HCT116 (cell line): Measurements from ENCODE around the gene USP21. TPM values are rescaled to one million over a fixed set of nuclear protein-coding genes. Genes with fewer than 3 reads are reported as not detected.

ENCODE experiments used
- ATAC-seq: fragments of 200-7000 bp; cut with Tn5 transposase; 2 replicates; pipeline ENCODE4 v1.9.1; 2020; ENCODE audit warnings: mild to moderate bottlenecking, moderate library complexity
- BruUV-seq: library from RNA; stranded (reverse); fragments of 400-500 nt; replicated peaks from 2 replicates; lab custom pipeline; 2021; lab: Mats Ljungman, UMichigan
- CTCF ChIA-PET: fragments of 300-600 bp; sonication (Branson Sonifier 250); formaldehyde crosslinking; loops from one replicate; lab custom pipeline; 2021; ENCODE audit warnings: antibody characterized with exemption; lab: Charles Lee
- POLR2A ChIA-PET: fragments of 300-600, 350-600 bp; sonication (Branson Sonifier 250); formaldehyde crosslinking; loops from one replicate; lab custom pipeline; 2021; ENCODE audit warnings: antibody characterized with exemption; lab: Charles Lee
- RAD21 ChIA-PET, 2 experiments: fragments of 300-600 bp; sonication (Branson Sonifier 250); formaldehyde crosslinking; loops; one replicate each; lab custom pipeline; 2023; ENCODE audit warnings: low total read pairs in 2 of 2; ENCODE audit not compliant: uncharacterized antibody in 2 of 2, unreplicated experiment in 2 of 2, low non-redundant PET in 1 of 2; lab: Charles Lee
- DNase-seq: peaks from one replicate; pipeline ENCODE4 v3.0.0-alpha.2; 2010; ENCODE audit warnings: low read depth, low spot score
- H2AFZ ChIP-seq: fragments of 200-600 bp; shearing (Covaris generic), sonication (generic); 2 replicates; pipeline ENCODE4 v1.6.1; 2017; ENCODE audit warnings: low read depth, mixed run types, mixed read lengths, antibody characterized with exemption, low read length; ENCODE audit not compliant: poor library complexity, severe bottlenecking
- H3K27ac ChIP-seq: 2 replicates; pipeline ENCODE4 v1.5.1; 2012; ENCODE audit warnings: low read depth, low read length
- H3K27me3 ChIP-seq: fragments of 200-600 bp; sonication (generic); 2 replicates; pipeline ENCODE4 v1.6.1; 2016; ENCODE audit warnings: mixed run types, low read length, mixed read lengths; ENCODE audit not compliant: insufficient read depth
- H3K36me3 ChIP-seq, 2 experiments: fragments of 200-500 bp in 1 of 2; fragments of 200-600 bp in 1 of 2; sonication (Bioruptor generic) in 1 of 2; sonication (generic) in 1 of 2; 2 replicates each; pipeline versions ENCODE4 v1.5.1 to v1.6.1; 2014 to 2016; ENCODE audit warnings: low read length in 2 of 2, inconsistent platforms in 1 of 2, mixed read lengths in 1 of 2, mixed run types in 1 of 2; ENCODE audit not compliant: insufficient read depth in 2 of 2, control insufficient read depth in 1 of 2
- H3K4me1 ChIP-seq, 2 experiments: fragments of 200-600 bp in 1 of 2; sonication (generic) in 1 of 2; 2 replicates each; pipeline versions ENCODE4 v1.5.1 to v1.6.1; 2012 to 2017; ENCODE audit warnings: low read length in 2 of 2, inconsistent platforms in 1 of 2, mild to moderate bottlenecking in 1 of 2, mixed read lengths in 1 of 2, mixed run types in 1 of 2, moderate library complexity in 1 of 2; ENCODE audit not compliant: insufficient read depth in 2 of 2, control insufficient read depth in 1 of 2
- H3K4me2 ChIP-seq: fragments of 200-600 bp; sonication (generic); 2 replicates; pipeline ENCODE4 v1.6.1; 2017; ENCODE audit warnings: mixed run types, low read length, mixed read lengths
- H3K4me3 ChIP-seq, 2 experiments: fragments of 200-600 bp in 1 of 2; sonication (generic) in 1 of 2; replicated peaks in 1 of 2; 2 replicates each; pipeline ENCODE4 v1.5.1; 2011 to 2016; ENCODE audit warnings: low read length in 2 of 2, control low read depth in 1 of 2, low read depth in 1 of 2, mild to moderate bottlenecking in 1 of 2, mixed read lengths in 1 of 2, mixed run types in 1 of 2
- H3K79me2 ChIP-seq: fragments of 200-600 bp; sonication (generic); 2 replicates; pipeline ENCODE4 v1.6.1; 2017; ENCODE audit warnings: mild to moderate bottlenecking, mixed run types, low read length, moderate library complexity, mixed read lengths; ENCODE audit not compliant: insufficient read depth
- H3K9ac ChIP-seq: fragments of 200-600 bp; sonication (generic); 2 replicates; pipeline ENCODE4 v1.6.1; 2016; ENCODE audit warnings: low read length, mixed read lengths
- H3K9me2 ChIP-seq: fragments of 200-600 bp; sonication (generic), shearing (Covaris generic); 2 replicates; pipeline ENCODE4 v1.6.1; 2017; ENCODE audit warnings: mixed run types, mild to moderate bottlenecking, moderate library complexity; ENCODE audit not compliant: insufficient read depth
- H3K9me3 ChIP-seq, 2 experiments: fragments of 200-500 bp in 1 of 2; fragments of 200-600 bp in 1 of 2; sonication (Bioruptor generic) in 1 of 2; sonication (generic) in 1 of 2; 2 replicates each; pipeline ENCODE4 v1.6.1; 2014 to 2017; ENCODE audit warnings: low read length in 2 of 2, mixed read lengths in 2 of 2, inconsistent platforms in 1 of 2, low read depth in 1 of 2, mild to moderate bottlenecking in 1 of 2, mixed run types in 1 of 2, moderate library complexity in 1 of 2; ENCODE audit not compliant: control insufficient read depth in 1 of 2, insufficient read depth in 1 of 2
- H4K20me1 ChIP-seq: fragments of 200-600 bp; sonication (generic), shearing (Covaris generic); 2 replicates; pipeline ENCODE4 v1.6.1; 2017; ENCODE audit warnings: mixed run types, mild to moderate bottlenecking, moderate library complexity; ENCODE audit not compliant: insufficient read depth
- JUND ChIP-seq: IDR thresholded peaks from 2 replicates; pipeline ENCODE4 v1.6.1; 2012
- POLR2A ChIP-seq: IDR thresholded peaks from 2 replicates; pipeline ENCODE4 v1.7.0; 2011; ENCODE audit warnings: borderline replicate concordance; ENCODE audit not compliant: insufficient read depth, insufficient read length; ENCODE audit errors: extremely low read depth
- REST ChIP-seq: IDR thresholded peaks from 2 replicates; pipeline ENCODE4 v1.6.1; 2012; ENCODE audit warnings: low read depth
- YY1 ChIP-seq: IDR thresholded peaks from 2 replicates; pipeline ENCODE4 v1.6.1; 2011; ENCODE audit warnings: low read length, low read depth, moderate library complexity, mild to moderate bottlenecking; ENCODE audit not compliant: insufficient replicate concordance; ENCODE audit errors: extremely low read depth
- ZFX ChIP-seq: fragments of 450-650 bp; IDR thresholded peaks from 2 replicates; pipeline ENCODE4 v1.6.1; 2017
- intact Hi-C: fragments of 100-400 bp; cut with micrococcal nuclease; formaldehyde crosslinking; loops from 2 replicates; pipeline ENCODE4 v1.10.0; 2022
- total RNA-seq: library from RNA; stranded (reverse); gene quantifications from one replicate; pipeline ENCODE4 v1.2.1, GENCODE V29; 2021; ENCODE audit not compliant: unreplicated experiment
- TF ChIP-seq, protein P1 (sequence below), 3 experiments: fragments of 200-600 bp in 1 of 3; sonication (generic) in 1 of 3; IDR thresholded peaks in 2 of 3; conservative IDR thresholded peaks in 1 of 3; 2 replicates each; pipeline ENCODE4 v1.5.1; 2012 to 2017; ENCODE audit warnings: low read depth in 2 of 3, low read length in 2 of 3, antibody characterized with exemption in 1 of 3, borderline replicate concordance in 1 of 3, control low read depth in 1 of 3, mild to moderate bottlenecking in 1 of 3, mixed read lengths in 1 of 3, mixed run types in 1 of 3, moderate library complexity in 1 of 3; ENCODE audit not compliant: insufficient read depth in 1 of 3
- TF ChIP-seq, protein P2 (sequence below): IDR thresholded peaks from 2 replicates; pipeline ENCODE4 v1.6.1; 2012

The USP21 gene
- total RNA-seq, 1 experiment from 2014 or later: 22.1 TPM

- ChIA-PET CTCF (interaction anchor here (2.1 kb wide), 1 partner anchor 10 kb away, joined by 9 read pairs; the partner anchor contains the start of gene PPOX), RAD21 (interaction anchor here in 1 of 2 experiments (0.6 kb wide), 1 partner anchor 198 kb away, joined by 7 read pairs; no protein-coding TSS in a partner anchor), POLR2A (interaction anchor here (0.6 to 1.5 kb wide), 3 partner anchors 11 to 131 kb away, joined by 3 to 8 read pairs (median 3); partner anchors contain the start of genes NDUFS2, PPOX and USF1)
- no peaks in the 10 kb centered on the region for H3K27me3 ChIP-seq
- peak overlapping the region; percentile 57; the same call in 1 of the 2 replicates for H3K27ac ChIP-seq
- H3K9me2 ChIP-seq: no peaks in the 10 kb centered on the region
- peak overlapping the region; percentile 89 for H3K4me2 ChIP-seq
- H3K9me3 ChIP-seq: no peaks in the 10 kb centered on the region
- DNase-seq (no peak), ATAC-seq (no peak)
- peaks cover 17% of the 10 kb centered on the region for H3K79me2 ChIP-seq
- H3K4me3 ChIP-seq: peak overlapping the region; percentile 90 to 93
- peaks cover 21 to 28% of the 10 kb centered on the region in 2 experiments; a peak in 3 of 4 replicates for H3K36me3 ChIP-seq
- H2AFZ ChIP-seq: no peak overlapping the region
- peaks cover 10 to 19% of the 10 kb centered on the region in 2 experiments; a peak in 3 of 4 replicates for H3K4me1 ChIP-seq
- BruUV-seq: no TSS peak
- TF ChIP-seq REST (no peak), POLR2A (no peak), YY1 (no peak), ZFX (no peak), JUND (no peak)
- TF ChIP-seq, protein P1, sequence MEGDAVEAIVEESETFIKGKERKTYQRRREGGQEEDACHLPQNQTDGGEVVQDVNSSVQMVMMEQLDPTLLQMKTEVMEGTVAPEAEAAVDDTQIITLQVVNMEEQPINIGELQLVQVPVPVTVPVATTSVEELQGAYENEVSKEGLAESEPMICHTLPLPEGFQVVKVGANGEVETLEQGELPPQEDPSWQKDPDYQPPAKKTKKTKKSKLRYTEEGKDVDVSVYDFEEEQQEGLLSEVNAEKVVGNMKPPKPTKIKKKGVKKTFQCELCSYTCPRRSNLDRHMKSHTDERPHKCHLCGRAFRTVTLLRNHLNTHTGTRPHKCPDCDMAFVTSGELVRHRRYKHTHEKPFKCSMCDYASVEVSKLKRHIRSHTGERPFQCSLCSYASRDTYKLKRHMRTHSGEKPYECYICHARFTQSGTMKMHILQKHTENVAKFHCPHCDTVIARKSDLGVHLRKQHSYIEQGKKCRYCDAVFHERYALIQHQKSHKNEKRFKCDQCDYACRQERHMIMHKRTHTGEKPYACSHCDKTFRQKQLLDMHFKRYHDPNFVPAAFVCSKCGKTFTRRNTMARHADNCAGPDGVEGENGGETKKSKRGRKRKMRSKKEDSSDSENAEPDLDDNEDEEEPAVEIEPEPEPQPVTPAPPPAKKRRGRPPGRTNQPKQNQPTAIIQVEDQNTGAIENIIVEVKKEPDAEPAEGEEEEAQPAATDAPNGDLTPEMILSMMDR (IDR thresholded peaks at IDR 0.05 in 2 of 3, conservative IDR thresholded peaks at IDR 0.05 in 1 of 3; ENCODE audit: borderline replicate concordance in 1 of 3, insufficient read depth in 1 of 3, low read depth in 2 of 3, low read length in 2 of 3): no peak
- TF ChIP-seq, protein P2, sequence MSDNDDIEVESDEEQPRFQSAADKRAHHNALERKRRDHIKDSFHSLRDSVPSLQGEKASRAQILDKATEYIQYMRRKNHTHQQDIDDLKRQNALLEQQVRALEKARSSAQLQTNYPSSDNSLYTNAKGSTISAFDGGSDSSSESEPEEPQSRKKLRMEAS: no peak
- TF ChIP-seq, all 23 proteins: peak for 0
- intact Hi-C loops: no loop called here
- H3K9ac ChIP-seq: peak overlapping the region; percentile 81
- H4K20me1 ChIP-seq: no peaks in the 10 kb centered on the region
These were observed 17.3 kb downstream of the USP21 start for GRCh38 chr1:161176468-161177111.
